Spleen (tissue), 7 donors: ENCODE measurements around the gene EMC10.

Experiments
- POLR2A ChIP-seq, 3 donors: fragments of 450-650 bp; IDR thresholded peaks; one replicate each; pipeline ENCODE4 v1.5.1; 2017; ENCODE audit warnings: antibody characterized with exemption in 3 of 3, mild to moderate bottlenecking in 1 of 3
- TF ChIP-seq, protein P1 (sequence below), 11 experiments: fragments of 200-600 bp in 7 of 11; fragments of 450-650 bp in 4 of 11; sonication (generic) in 4 of 11; IDR thresholded peaks in 8 of 11; conservative IDR thresholded peaks in 3 of 11; 1 replicate in 7 of 11; 2 replicates in 4 of 11; pipeline versions ENCODE4 v1.4.0 to v1.8.0; 2016 to 2021; ENCODE audit warnings: antibody characterized with exemption in 11 of 11, inconsistent platforms in 4 of 11, mild to moderate bottlenecking in 1 of 11
- donor health status: DM: no; HTN: no; CAD: no; lungs with moderate emphysema.
- donor health status: DM: no; HTN: no; CAD: no.
- donor health status: DM: no; HTN: no; CAD: no.

DNA sequence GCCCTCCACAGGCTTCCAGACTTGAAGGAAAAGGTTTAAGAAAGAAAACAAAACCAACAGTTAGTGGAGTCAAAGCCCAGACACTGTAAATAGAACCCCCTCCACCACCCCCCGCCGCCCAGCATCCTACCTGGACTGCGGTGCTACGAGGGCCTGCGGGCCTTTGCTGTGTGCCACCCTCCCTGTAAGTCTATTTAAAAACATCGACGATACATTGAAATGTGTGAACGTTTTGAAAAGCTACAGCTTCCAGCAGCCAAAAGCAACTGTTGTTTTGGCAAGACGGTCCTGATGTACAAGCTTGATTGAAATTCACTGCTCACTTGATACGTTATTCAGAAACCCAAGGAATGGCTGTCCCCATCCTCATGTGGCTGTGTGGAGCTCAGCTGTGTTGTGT, 6.6 kb downstream of the EMC10 start:
- TF ChIP-seq, protein P1, sequence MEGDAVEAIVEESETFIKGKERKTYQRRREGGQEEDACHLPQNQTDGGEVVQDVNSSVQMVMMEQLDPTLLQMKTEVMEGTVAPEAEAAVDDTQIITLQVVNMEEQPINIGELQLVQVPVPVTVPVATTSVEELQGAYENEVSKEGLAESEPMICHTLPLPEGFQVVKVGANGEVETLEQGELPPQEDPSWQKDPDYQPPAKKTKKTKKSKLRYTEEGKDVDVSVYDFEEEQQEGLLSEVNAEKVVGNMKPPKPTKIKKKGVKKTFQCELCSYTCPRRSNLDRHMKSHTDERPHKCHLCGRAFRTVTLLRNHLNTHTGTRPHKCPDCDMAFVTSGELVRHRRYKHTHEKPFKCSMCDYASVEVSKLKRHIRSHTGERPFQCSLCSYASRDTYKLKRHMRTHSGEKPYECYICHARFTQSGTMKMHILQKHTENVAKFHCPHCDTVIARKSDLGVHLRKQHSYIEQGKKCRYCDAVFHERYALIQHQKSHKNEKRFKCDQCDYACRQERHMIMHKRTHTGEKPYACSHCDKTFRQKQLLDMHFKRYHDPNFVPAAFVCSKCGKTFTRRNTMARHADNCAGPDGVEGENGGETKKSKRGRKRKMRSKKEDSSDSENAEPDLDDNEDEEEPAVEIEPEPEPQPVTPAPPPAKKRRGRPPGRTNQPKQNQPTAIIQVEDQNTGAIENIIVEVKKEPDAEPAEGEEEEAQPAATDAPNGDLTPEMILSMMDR (IDR thresholded peaks at IDR 0.05 in 8 of 11, conservative IDR thresholded peaks at IDR 0.05 in 3 of 11) = no peak
- TF ChIP-seq POLR2A (IDR thresholded peaks at IDR 0.05) = no peak
